Measurements from ENCODE around the gene CLEC3B.

The CLEC3B gene

GRCh38 chr3:45057557-45057956 is 31.5 kb downstream of the CLEC3B start:
- Histone ChIP-seq H4K20me1 (ENCODE audit: low read depth, low read length) (no peaks in the 10 kb centered on the region), H3K79me2 (ENCODE audit: insufficient read depth, low read length) (no peaks in the 10 kb centered on the region), H3K4me3 (ENCODE audit: insufficient read depth, low read length, poor library complexity, severe bottlenecking) (no peak overlapping the region), H3K4me2 (ENCODE audit: low read depth, low read length, poor library complexity, severe bottlenecking) (no peak overlapping the region), H3K27ac (ENCODE audit: low read depth, low read length) (no peak overlapping the region), H3K9me3 (ENCODE audit: insufficient read depth, low read length) (no peaks in the 10 kb centered on the region), H3K9me2 (replicated peaks; ENCODE audit: insufficient read depth, low read length) (no peaks in the 10 kb centered on the region), H2AFZ (ENCODE audit: low read depth, low read length, severe bottlenecking) (no peak overlapping the region), H3K27me3 (ENCODE audit: low read length) (no peaks in the 10 kb centered on the region), H3F3A (ENCODE audit: insufficient read depth) (no peaks in the 10 kb centered on the region), H3K9ac (ENCODE audit: low read length) (no peak overlapping the region), H3K36me3 (ENCODE audit: low read length) (no peaks in the 10 kb centered on the region)
- TF ChIP-seq CTCF (IDR thresholded peaks at IDR 0.05; ENCODE audit: insufficient read depth, low read length, poor library complexity, severe bottlenecking) (no peak), EZH2phosphoT487 (conservative IDR thresholded peaks at IDR 0.05; ENCODE audit: low read length) (no peak)

- Histone ChIP-seq H3K27me3 (ENCODE audit: low read length) (no peaks in the 10 kb centered on the region), H3K27ac (ENCODE audit: low read depth, low read length) (no peak overlapping the region)
These were observed 33.0 kb downstream of the CLEC3B start for GRCh38 chr3:45059132-45059531.

GRCh38 chr3:45060165-45060892 is 34.2 kb downstream of the CLEC3B start:
- Histone ChIP-seq H3K9ac (ENCODE audit: low read length) (no peak overlapping the region), H3F3A (ENCODE audit: insufficient read depth) (no peaks in the 10 kb centered on the region), H3K36me3 (ENCODE audit: low read length) (no peaks in the 10 kb centered on the region), H4K20me1 (ENCODE audit: low read depth, low read length) (no peaks in the 10 kb centered on the region), H2AFZ (ENCODE audit: low read depth, low read length, severe bottlenecking) (no peak overlapping the region), H3K9me2 (replicated peaks; ENCODE audit: insufficient read depth, low read length) (no peaks in the 10 kb centered on the region), H3K4me3 (ENCODE audit: insufficient read depth, low read length, poor library complexity, severe bottlenecking) (no peak overlapping the region), H3K27me3 (ENCODE audit: low read length) (no peaks in the 10 kb centered on the region), H3K27ac (ENCODE audit: low read depth, low read length) (no peak overlapping the region), H3K9me3 (ENCODE audit: insufficient read depth, low read length) (no peaks in the 10 kb centered on the region), H3K4me2 (ENCODE audit: low read depth, low read length, poor library complexity, severe bottlenecking) (no peak overlapping the region), H3K79me2 (ENCODE audit: insufficient read depth, low read length) (no peaks in the 10 kb centered on the region)
- TF ChIP-seq CTCF (IDR thresholded peaks at IDR 0.05; ENCODE audit: insufficient read depth, low read length, poor library complexity, severe bottlenecking): no peak
- no peak for TF ChIP-seq EZH2phosphoT487 (conservative IDR thresholded peaks at IDR 0.05; ENCODE audit: low read length)

More at GRCh38 chr3:45059132-45059531, 33.0 kb downstream of the CLEC3B start:
- Histone ChIP-seq H3K9me2 (replicated peaks; ENCODE audit: insufficient read depth, low read length) (no peaks in the 10 kb centered on the region), H3K9me3 (ENCODE audit: insufficient read depth, low read length) (no peaks in the 10 kb centered on the region), H3K4me2 (ENCODE audit: low read depth, low read length, poor library complexity, severe bottlenecking) (no peak overlapping the region), H3F3A (ENCODE audit: insufficient read depth) (no peaks in the 10 kb centered on the region), H4K20me1 (ENCODE audit: low read depth, low read length) (no peaks in the 10 kb centered on the region), H3K4me3 (ENCODE audit: insufficient read depth, low read length, poor library complexity, severe bottlenecking) (no peak overlapping the region), H3K79me2 (ENCODE audit: insufficient read depth, low read length) (no peaks in the 10 kb centered on the region), H3K36me3 (ENCODE audit: low read length) (no peaks in the 10 kb centered on the region), H3K9ac (ENCODE audit: low read length) (no peak overlapping the region), H2AFZ (ENCODE audit: low read depth, low read length, severe bottlenecking) (no peak overlapping the region)
- TF ChIP-seq EZH2phosphoT487 (conservative IDR thresholded peaks at IDR 0.05; ENCODE audit: low read length): no peak
- TF ChIP-seq CTCF (IDR thresholded peaks at IDR 0.05; ENCODE audit: insufficient read depth, low read length, poor library complexity, severe bottlenecking): no peak

All from SU-DHL-6 (cell line).